ENCODE measurements around the gene FPR1. TPM values are rescaled to one million over a fixed set of nuclear protein-coding genes. Genes with fewer than 3 reads are reported as not detected.

FPR1 gene
- total and polyA plus RNA-seq, 4 experiments from 2014 or later: 0.30 TPM; not detected in 3

- Histone ChIP-seq H3K4me3 (ENCODE audit: low read length in 2 of 2) (no peak overlapping the region), H3K4me1 (ENCODE audit: insufficient read depth, low read length) (peaks cover 16% of the 10 kb centered on the region), H3K9me3 (ENCODE audit: control insufficient read depth in 1 of 2, low read length in 2 of 2) (no peaks in the 10 kb centered on the region), H3K27me3 (ENCODE audit: insufficient read depth, low read length) (no peaks in the 10 kb centered on the region), H3K36me3 (ENCODE audit: insufficient read depth, low read length) (no peaks in the 10 kb centered on the region), H3K27ac (ENCODE audit: low read depth, low read length) (no peak overlapping the region)
- CTCF ChIA-PET (ENCODE audit: partially characterized antibody): interaction anchor here (1.1 kb wide), 1 partner anchor 42 kb away, joined by 3 read pairs; no protein-coding TSS in a partner anchor
- Mint-ChIP-seq H3K9me3 (no peaks in the 10 kb centered on the region), H3K4me3 (no peak overlapping the region), H3K27me3 (no peaks in the 10 kb centered on the region), H3K4me1 (peaks cover 10 to 27% (median 15%) of the 10 kb centered on the region in 4 donors), H3K27ac (no peak overlapping the region), H3K36me3 (peaks cover 5 to 8% of the 10 kb centered on the region in 2 donors)
- POLR2A ChIA-PET (ENCODE audit: partially characterized antibody): no interaction called here
- DNase-seq: no peak
- intact Hi-C loops (cut with micrococcal nuclease): no loop called here
These were observed 52.5 kb downstream of the FPR1 start for GRCh38 chr19:51699170-51699569.

GRCh38 chr19:51698296-51698695 is 53.4 kb downstream of the FPR1 start:
- H3K4me1 Mint-ChIP-seq: peaks cover 9 to 21% (median 11%) of the 10 kb centered on the region in 4 donors
- ChIA-PET CTCF (ENCODE audit: partially characterized antibody) (interaction anchor here (1.1 kb wide), 1 partner anchor 41 kb away, joined by 3 read pairs; no protein-coding TSS in a partner anchor), POLR2A (ENCODE audit: partially characterized antibody) (interaction anchor here (0.7 kb wide), 1 partner anchor 1140 kb away, joined by 3 read pairs; no protein-coding TSS in a partner anchor)
- no peak overlapping the region for H3K27ac ChIP-seq (ENCODE audit: low read depth, low read length)
- no peaks in the 10 kb centered on the region for H3K9me3 Mint-ChIP-seq
- H3K4me3 Mint-ChIP-seq: no peak overlapping the region
- peaks cover 5 to 8% of the 10 kb centered on the region in 2 donors for H3K36me3 Mint-ChIP-seq
- H3K27me3 Mint-ChIP-seq: no peaks in the 10 kb centered on the region
- no peaks in the 10 kb centered on the region for H3K36me3 ChIP-seq (ENCODE audit: insufficient read depth, low read length)
- peaks cover 12% of the 10 kb centered on the region for H3K4me1 ChIP-seq (ENCODE audit: insufficient read depth, low read length)
- no peak for DNase-seq
- intact Hi-C loops (cut with micrococcal nuclease): no loop called here
- no peaks in the 10 kb centered on the region for H3K27me3 ChIP-seq (ENCODE audit: insufficient read depth, low read length)
- H3K4me3 ChIP-seq (ENCODE audit: low read length in 2 of 2): no peak overlapping the region
- H3K9me3 ChIP-seq (ENCODE audit: control insufficient read depth in 1 of 2, low read length in 2 of 2): no peaks in the 10 kb centered on the region
- H3K27ac Mint-ChIP-seq: no peak overlapping the region

GRCh38 chr19:51697169-51697776 is 54.4 kb downstream of the FPR1 start:
- no peak overlapping the region for H3K27ac ChIP-seq (ENCODE audit: low read depth, low read length)
- intact Hi-C loops (cut with micrococcal nuclease): no loop called here
- Mint-ChIP-seq H3K27ac (no peak overlapping the region), H3K4me3 (no peak overlapping the region), H3K36me3 (peaks cover 2 to 8% of the 10 kb centered on the region in 2 donors), H3K9me3 (no peaks in the 10 kb centered on the region), H3K27me3 (no peaks in the 10 kb centered on the region), H3K4me1 (peaks cover 2 to 15% (median 6%) of the 10 kb centered on the region in 4 donors)
- no peak for DNase-seq
- no peaks in the 10 kb centered on the region for H3K36me3 ChIP-seq (ENCODE audit: insufficient read depth, low read length)
- peaks cover 2% of the 10 kb centered on the region for H3K4me1 ChIP-seq (ENCODE audit: insufficient read depth, low read length)
- no peak overlapping the region for H3K4me3 ChIP-seq (ENCODE audit: low read length in 2 of 2)
- no peaks in the 10 kb centered on the region for H3K9me3 ChIP-seq (ENCODE audit: control insufficient read depth in 1 of 2, low read length in 2 of 2)
- H3K27me3 ChIP-seq (ENCODE audit: insufficient read depth, low read length): no peaks in the 10 kb centered on the region
- POLR2A ChIA-PET (ENCODE audit: partially characterized antibody): no interaction called here
- CTCF ChIA-PET (ENCODE audit: partially characterized antibody): no interaction called here

GRCh38 chr19:51696606-51697005 is 55.1 kb downstream of the FPR1 start:
- Mint-ChIP-seq H3K27ac (no peak overlapping the region), H3K4me3 (no peak overlapping the region), H3K9me3 (no peaks in the 10 kb centered on the region), H3K27me3 (no peaks in the 10 kb centered on the region), H3K4me1 (peaks cover 2 to 12% (median 7%) of the 10 kb centered on the region in 4 donors), H3K36me3 (peaks cover 2 to 8% of the 10 kb centered on the region in 2 donors)
- H3K9me3 ChIP-seq (ENCODE audit: control insufficient read depth in 1 of 2, low read length in 2 of 2): no peaks in the 10 kb centered on the region
- no peaks in the 10 kb centered on the region for H3K4me1 ChIP-seq (ENCODE audit: insufficient read depth, low read length)
- no peaks in the 10 kb centered on the region for H3K27me3 ChIP-seq (ENCODE audit: insufficient read depth, low read length)
- no peak for DNase-seq
- POLR2A ChIA-PET (ENCODE audit: partially characterized antibody): no interaction called here
- H3K27ac ChIP-seq (ENCODE audit: low read depth, low read length): no peak overlapping the region
- H3K4me3 ChIP-seq (ENCODE audit: low read length in 2 of 2): no peak overlapping the region
- CTCF ChIA-PET (ENCODE audit: partially characterized antibody): no interaction called here
- intact Hi-C loops (cut with micrococcal nuclease): no loop called here
- no peaks in the 10 kb centered on the region for H3K36me3 ChIP-seq (ENCODE audit: insufficient read depth, low read length)

Other genes starting within 250 kb of the FPR1 start
- not detected for gene SIGLEC6, start 220.2 kb downstream of the FPR1 start, total RNA-seq
- under 1 TPM in 1 of 2 donors, not detected in 1; 0.10 TPM for gene SIGLEC6, start 220.2 kb downstream of the FPR1 start, polyA plus RNA-seq
- 10 to 100 TPM; 17.1 to 17.4 TPM for gene ZNF175, start 180.6 kb downstream of the FPR1 start, total RNA-seq
- gene ZNF175, start 180.6 kb downstream of the FPR1 start, polyA plus RNA-seq: 1 to 10 TPM in 1 of 2 donors, under 1 TPM in 1; 0.65 to 2.6 TPM
- gene SIGLEC5, start 121.5 kb downstream of the FPR1 start, total RNA-seq: not detected
- not detected for gene SIGLEC5, start 121.5 kb downstream of the FPR1 start, polyA plus RNA-seq
- 1 to 10 TPM in 1 of 2 experiments, under 1 TPM in 1; 0.69 to 1.4 TPM for gene SIGLEC14, start 105.1 kb downstream of the FPR1 start, total RNA-seq
- gene SIGLEC14, start 105.1 kb downstream of the FPR1 start, polyA plus RNA-seq: under 1 TPM in 1 of 2 donors, not detected in 1; 0.11 TPM
- 10 to 100 TPM; 10.2 to 11.0 TPM for gene SPACA6, start 58.5 kb downstream of the FPR1 start, total RNA-seq
- 1 to 10 TPM; 2.5 to 2.9 TPM for gene SPACA6, start 58.5 kb downstream of the FPR1 start, polyA plus RNA-seq
- not detected for gene HAS1, start 27.9 kb downstream of the FPR1 start, total RNA-seq
- gene HAS1, start 27.9 kb downstream of the FPR1 start, polyA plus RNA-seq: not detected
- gene FPR2, start 9.3 kb upstream of the FPR1 start, total RNA-seq: not detected
- not detected for gene FPR2, start 9.3 kb upstream of the FPR1 start, polyA plus RNA-seq
- 1 to 10 TPM; 3.2 TPM for gene FPR3, start 43.3 kb upstream of the FPR1 start, total RNA-seq
- not detected for gene FPR3, start 43.3 kb upstream of the FPR1 start, polyA plus RNA-seq
- gene ZNF577, start 136.1 kb upstream of the FPR1 start, total RNA-seq: 10 to 100 TPM; 18.5 to 21.0 TPM
- 1 to 10 TPM; 2.2 to 4.5 TPM for gene ZNF577, start 136.1 kb upstream of the FPR1 start, polyA plus RNA-seq
- 10 to 100 TPM; 28.6 to 30.8 TPM for gene ZNF649, start 153.1 kb upstream of the FPR1 start, total RNA-seq
- 10 to 100 TPM in 1 of 2 donors, 1 to 10 TPM in 1; 3.6 to 10.2 TPM for gene ZNF649, start 153.1 kb upstream of the FPR1 start, polyA plus RNA-seq
- 1 to 10 TPM; 8.0 to 8.9 TPM for gene ZNF613, start 175.6 kb upstream of the FPR1 start, total RNA-seq
- 1 to 10 TPM; 3.9 to 5.8 TPM for gene ZNF613, start 175.6 kb upstream of the FPR1 start, polyA plus RNA-seq
- gene ZNF350, start 235.0 kb upstream of the FPR1 start, total RNA-seq: 10 to 100 TPM; 37.0 to 38.9 TPM
- gene ZNF350, start 235.0 kb upstream of the FPR1 start, polyA plus RNA-seq: 10 to 100 TPM; 22.4 to 24.9 TPM

Data from CD4-positive, alpha-beta memory T cell (primary cell).